Suprapubic skin (tissue), 4 donors: ENCODE data around the gene VASH2. TPM values are rescaled to one million over a fixed set of nuclear protein-coding genes. Genes with fewer than 3 reads are reported as not detected.

Experiments
- DNase-seq, 2 donors: peaks; one replicate each; pipeline ENCODE4 v3.0.0-alpha.2; 2019; ENCODE audit warnings: low spot score in 2 of 2
- H3K27ac ChIP-seq: fragments of 200-600 bp; sonication (generic); one replicate; pipeline ENCODE4 v1.5.1; 2019
- H3K27me3 ChIP-seq: fragments of 200-600 bp; sonication (generic); one replicate; pipeline ENCODE4 v1.5.1; 2019
- H3K36me3 ChIP-seq: fragments of 200-600 bp; sonication (generic); one replicate; pipeline ENCODE4 v1.5.1; 2019
- H3K4me1 ChIP-seq: fragments of 200-600 bp; sonication (generic); one replicate; pipeline ENCODE4 v1.5.1; 2019
- H3K4me3 ChIP-seq: fragments of 200-600 bp; sonication (generic); one replicate; pipeline ENCODE4 v1.5.1; 2019; ENCODE audit warnings: mild to moderate bottlenecking
- H3K9me3 ChIP-seq: fragments of 200-600 bp; sonication (generic); one replicate; pipeline ENCODE4 v1.5.1; 2019
- EP300 ChIP-seq: sonication (generic); formaldehyde crosslinking; IDR thresholded peaks from one replicate; pipeline ENCODE4 v1.6.1; 2017; ENCODE audit warnings: antibody characterized with exemption
- POLR2A ChIP-seq, 2 donors: fragments of 450-650 bp; IDR thresholded peaks; one replicate each; pipeline ENCODE4 v1.6.1; 2017; ENCODE audit warnings: antibody characterized with exemption in 2 of 2, mild to moderate bottlenecking in 2 of 2, moderate library complexity in 2 of 2
- POLR2AphosphoS5 ChIP-seq, 3 donors: sonication (generic); formaldehyde crosslinking; IDR thresholded peaks; one replicate each; pipeline ENCODE4 v1.6.1; 2017; ENCODE audit warnings: antibody characterized with exemption in 3 of 3
- WGBS: methylation state at CpG from one replicate; pipeline ENCODE4 v1.1.5; 2018; 5-methylcytosine and 5-hydroxymethylcytosine counted together
- total RNA-seq, 4 donors: library from RNA; depleted of rRNA; stranded (reverse); fragments of >200 nt; gene quantifications; one replicate each; pipeline ENCODE4 v1.1.0, GENCODE V29; 2016
- TF ChIP-seq, protein P1 (sequence below), 2 donors: fragments of 200-600 bp in 1 of 2; fragments of 450-650 bp in 1 of 2; sonication (generic) in 1 of 2; IDR thresholded peaks; one replicate each; pipeline ENCODE4 v1.5.1; 2016 to 2019; ENCODE audit warnings: antibody characterized with exemption in 2 of 2, mild to moderate bottlenecking in 1 of 2, moderate library complexity in 1 of 2

Gene VASH2
- total RNA-seq, 4 donors from 2014 or later = 0.32 to 0.36 TPM; not detected in 2

DNA sequence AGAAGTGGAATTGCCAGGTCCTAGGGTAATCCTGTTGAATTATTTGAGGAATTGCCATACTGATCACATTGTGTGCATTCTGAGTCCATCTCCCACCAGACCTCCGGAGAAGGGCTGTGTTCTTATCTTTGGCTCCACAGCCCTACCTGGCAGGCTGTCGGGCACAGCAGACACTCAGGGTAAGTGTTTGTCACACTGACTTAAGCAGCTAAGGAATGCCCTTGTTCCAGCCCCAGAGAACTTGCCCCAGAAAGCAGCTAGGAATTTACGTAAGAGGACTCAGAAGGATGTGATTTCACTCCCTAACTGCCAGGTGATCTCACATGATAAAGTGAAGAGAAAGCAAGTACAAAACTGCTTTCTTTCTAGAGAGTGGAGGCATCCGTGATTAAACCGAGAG, 21.0 kb downstream of the VASH2 start:
- no peak overlapping the region for H3K27ac ChIP-seq

DNA sequence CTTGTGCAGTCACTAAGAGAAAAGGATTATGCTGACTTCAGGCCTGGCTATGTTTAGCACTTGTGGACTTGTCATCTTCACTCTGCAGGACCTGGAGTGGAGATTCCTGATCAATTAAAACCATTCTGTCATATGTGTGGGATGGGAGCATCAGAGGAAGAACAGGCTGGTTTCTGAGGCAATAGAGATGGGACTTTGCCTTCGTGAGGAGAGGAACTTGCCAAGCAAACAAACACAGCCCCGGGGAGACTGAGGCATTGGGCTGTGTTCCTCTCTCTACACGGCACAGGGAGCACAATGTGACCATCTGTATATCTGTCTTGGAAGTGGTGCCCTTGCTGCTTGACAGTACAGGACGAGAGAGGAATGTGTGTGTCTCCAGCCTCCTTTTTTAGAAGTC, 23.1 kb downstream of the VASH2 start:
- H3K36me3 ChIP-seq = no peaks in the 10 kb centered on the region
- 78% methylated on average over 4 of the region's 4 CpGs for WGBS
- no peaks in the 10 kb centered on the region for H3K9me3 ChIP-seq
- TF ChIP-seq EP300 = no peak
- TF ChIP-seq POLR2A (IDR thresholded peaks at IDR 0.05) = no peak
- TF ChIP-seq POLR2AphosphoS5 (IDR thresholded peaks at IDR 0.05) = no peak
- TF ChIP-seq, protein P1, sequence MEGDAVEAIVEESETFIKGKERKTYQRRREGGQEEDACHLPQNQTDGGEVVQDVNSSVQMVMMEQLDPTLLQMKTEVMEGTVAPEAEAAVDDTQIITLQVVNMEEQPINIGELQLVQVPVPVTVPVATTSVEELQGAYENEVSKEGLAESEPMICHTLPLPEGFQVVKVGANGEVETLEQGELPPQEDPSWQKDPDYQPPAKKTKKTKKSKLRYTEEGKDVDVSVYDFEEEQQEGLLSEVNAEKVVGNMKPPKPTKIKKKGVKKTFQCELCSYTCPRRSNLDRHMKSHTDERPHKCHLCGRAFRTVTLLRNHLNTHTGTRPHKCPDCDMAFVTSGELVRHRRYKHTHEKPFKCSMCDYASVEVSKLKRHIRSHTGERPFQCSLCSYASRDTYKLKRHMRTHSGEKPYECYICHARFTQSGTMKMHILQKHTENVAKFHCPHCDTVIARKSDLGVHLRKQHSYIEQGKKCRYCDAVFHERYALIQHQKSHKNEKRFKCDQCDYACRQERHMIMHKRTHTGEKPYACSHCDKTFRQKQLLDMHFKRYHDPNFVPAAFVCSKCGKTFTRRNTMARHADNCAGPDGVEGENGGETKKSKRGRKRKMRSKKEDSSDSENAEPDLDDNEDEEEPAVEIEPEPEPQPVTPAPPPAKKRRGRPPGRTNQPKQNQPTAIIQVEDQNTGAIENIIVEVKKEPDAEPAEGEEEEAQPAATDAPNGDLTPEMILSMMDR (IDR thresholded peaks at IDR 0.05) = no peak
- no peak overlapping the region for H3K4me3 ChIP-seq
- no peak for DNase-seq
- H3K27ac ChIP-seq = no peak overlapping the region
- no peaks in the 10 kb centered on the region for H3K27me3 ChIP-seq
- H3K4me1 ChIP-seq = no peaks in the 10 kb centered on the region

More for the DNA sequence above, 21.0 kb downstream of the VASH2 start:
- Histone ChIP-seq H3K36me3 (no peaks in the 10 kb centered on the region), H3K27me3 (no peaks in the 10 kb centered on the region), H3K9me3 (no peaks in the 10 kb centered on the region), H3K4me3 (no peak overlapping the region), H3K4me1 (no peaks in the 10 kb centered on the region)
- no peak for DNase-seq
- WGBS = 91% methylated on average over 5 of the region's 5 CpGs
- TF ChIP-seq POLR2A (IDR thresholded peaks at IDR 0.05) = no peak
- TF ChIP-seq EP300 = no peak
- no peak for TF ChIP-seq POLR2AphosphoS5 (IDR thresholded peaks at IDR 0.05)
- TF ChIP-seq, protein P1 (IDR thresholded peaks at IDR 0.05) = no peak

DNA sequence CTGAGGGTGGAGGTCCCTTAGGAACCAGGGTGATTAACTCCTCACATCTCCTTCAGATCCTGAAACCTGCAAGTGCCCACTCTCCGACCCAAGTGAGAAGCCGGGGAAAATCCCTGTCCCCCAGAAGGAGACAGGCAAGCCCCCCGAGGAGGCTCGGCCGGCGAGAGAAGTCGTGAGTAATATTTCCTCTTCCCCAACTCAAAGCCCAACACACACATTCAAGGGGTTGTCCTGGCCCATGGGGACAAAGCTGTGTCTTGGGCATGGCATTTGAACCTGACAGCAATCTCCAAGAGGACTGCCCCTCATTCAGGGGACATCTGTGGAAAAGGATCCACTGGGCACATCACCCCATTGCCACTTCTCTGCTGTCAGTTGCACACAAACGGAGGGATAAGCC, 23.6 kb downstream of the VASH2 start:
- no peaks in the 10 kb centered on the region for H3K27me3 ChIP-seq
- H3K36me3 ChIP-seq = no peaks in the 10 kb centered on the region
- no peaks in the 10 kb centered on the region for H3K9me3 ChIP-seq
- H3K27ac ChIP-seq = no peak overlapping the region
- H3K4me1 ChIP-seq = no peaks in the 10 kb centered on the region
- H3K4me3 ChIP-seq = no peak overlapping the region
- WGBS = 67% methylated on average over 8 of the region's 8 CpGs
- TF ChIP-seq EP300 = no peak
- no peak for TF ChIP-seq POLR2AphosphoS5 (IDR thresholded peaks at IDR 0.05)
- TF ChIP-seq, protein P1 (IDR thresholded peaks at IDR 0.05) = no peak
- TF ChIP-seq POLR2A (IDR thresholded peaks at IDR 0.05) = no peak
- DNase-seq = no peak

DNA sequence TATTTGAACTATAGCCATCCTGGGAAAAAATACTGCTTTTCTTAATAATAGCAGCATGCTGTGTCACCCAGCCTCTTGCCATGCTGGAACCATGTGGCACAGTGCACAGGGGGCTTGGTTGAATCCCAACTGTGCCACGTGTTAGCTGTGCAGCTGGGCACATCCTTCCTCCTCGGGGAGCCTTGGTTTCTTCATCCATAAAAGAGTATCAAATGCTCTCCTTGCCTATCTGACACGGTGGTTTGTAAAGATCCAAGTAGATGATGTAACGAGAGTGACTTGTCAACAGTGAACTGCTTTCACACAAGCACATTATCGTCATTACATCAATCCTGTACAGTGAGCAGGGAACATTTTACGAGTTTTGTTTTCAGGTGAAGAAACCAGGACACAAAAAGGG, 24.4 kb downstream of the VASH2 start:
- DNase-seq = no peak
- no peak overlapping the region for H3K4me3 ChIP-seq
- H3K36me3 ChIP-seq = no peaks in the 10 kb centered on the region
- TF ChIP-seq, protein P1 (IDR thresholded peaks at IDR 0.05) = no peak
- no peak for TF ChIP-seq POLR2AphosphoS5 (IDR thresholded peaks at IDR 0.05)
- TF ChIP-seq EP300 = no peak
- no peak for TF ChIP-seq POLR2A (IDR thresholded peaks at IDR 0.05)
- H3K27ac ChIP-seq = no peak overlapping the region
- no peaks in the 10 kb centered on the region for H3K4me1 ChIP-seq
- H3K9me3 ChIP-seq = no peaks in the 10 kb centered on the region
- no peaks in the 10 kb centered on the region for H3K27me3 ChIP-seq
- WGBS = 85% methylated on average over 6 of the region's 6 CpGs

DNA sequence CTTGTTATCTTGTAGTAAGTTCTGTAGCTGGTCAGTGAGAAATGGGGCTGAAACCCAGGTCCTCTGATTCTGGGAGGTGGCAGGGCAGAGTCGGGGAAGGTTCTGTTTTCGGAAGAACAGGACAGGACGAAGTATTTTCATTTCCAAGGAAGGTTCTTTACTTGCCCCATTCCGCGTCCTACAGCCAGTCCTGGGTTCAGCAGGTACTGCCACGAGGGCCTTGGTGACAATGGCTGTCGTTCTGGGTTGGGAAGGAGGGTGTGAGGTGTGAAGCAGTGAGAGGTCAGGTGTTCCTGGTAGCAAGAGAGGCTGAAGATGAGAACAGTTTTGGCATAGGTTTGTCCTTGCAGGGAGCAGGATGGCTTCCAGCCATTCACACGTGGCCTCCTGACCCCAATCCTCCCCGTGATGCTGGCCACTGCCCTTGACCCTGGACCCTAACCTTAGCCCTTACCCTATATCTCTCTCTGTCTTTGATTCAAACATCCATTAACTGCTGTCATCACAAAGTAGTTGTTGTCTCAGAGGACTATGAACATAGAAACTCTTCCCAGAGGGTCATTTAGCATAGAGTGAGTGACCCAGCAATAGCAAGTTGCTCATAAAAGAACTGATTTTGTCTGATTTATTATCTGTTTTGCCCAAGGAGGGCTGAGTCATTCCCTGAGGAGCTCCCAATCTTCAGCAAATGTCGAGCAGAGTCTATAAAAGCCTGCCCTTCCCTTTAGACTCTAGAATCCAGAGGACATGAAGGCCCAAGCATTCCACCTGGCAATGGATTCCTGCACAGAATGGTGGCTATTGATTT, 25.0 kb downstream of the VASH2 start:
- Histone ChIP-seq H3K36me3 (no peaks in the 10 kb centered on the region), H3K4me3 (no peak overlapping the region), H3K27ac (no peak overlapping the region), H3K27me3 (no peaks in the 10 kb centered on the region), H3K9me3 (no peaks in the 10 kb centered on the region), H3K4me1 (no peaks in the 10 kb centered on the region)
- TF ChIP-seq POLR2A (IDR thresholded peaks at IDR 0.05) = no peak
- no peak for TF ChIP-seq POLR2AphosphoS5 (IDR thresholded peaks at IDR 0.05)
- TF ChIP-seq, protein P1 (IDR thresholded peaks at IDR 0.05) = no peak
- no peak for DNase-seq
- WGBS = 87% methylated on average over 10 of the region's 10 CpGs
